Loucy (cell line): ENCODE results near the gene PLEKHG5.

ENCODE experiments used
- EZH2phosphoT487 ChIP-seq: fragments of 200-600 bp; IDR thresholded peaks from 2 replicates; pipeline ENCODE4 v1.6.1; 2018; ENCODE audit warnings: antibody characterized with exemption, mild to moderate bottlenecking, moderate library complexity, borderline replicate concordance
- TF ChIP-seq, protein P1 (sequence below): fragments of 200-600 bp; sonication (generic); conservative IDR thresholded peaks from 2 replicates; pipeline ENCODE4 v1.5.1; 2014; ENCODE audit warnings: mild to moderate bottlenecking, antibody characterized with exemption, low read length

DNA sequence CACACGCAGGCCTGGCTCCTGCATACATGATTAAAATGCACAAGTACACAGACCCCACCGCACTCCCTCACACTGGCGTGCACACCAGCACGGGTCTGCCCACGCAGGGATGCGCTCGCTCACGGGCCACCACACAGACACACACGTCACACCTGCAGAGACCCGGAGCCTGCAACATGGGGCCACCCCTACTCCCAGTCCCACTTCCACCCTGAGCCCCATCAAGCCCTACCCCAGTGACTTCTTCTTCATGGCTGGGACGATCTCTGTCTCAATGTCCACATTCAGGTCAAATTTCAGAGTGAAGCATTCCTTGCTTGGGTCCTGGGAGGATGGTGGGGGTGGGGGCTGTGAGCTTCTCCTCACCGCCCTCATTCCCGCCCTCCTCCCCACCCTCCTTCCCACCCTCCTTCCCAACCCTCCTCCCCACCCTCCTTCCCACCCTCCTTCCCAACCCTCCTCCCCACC lies 16.6 kb downstream of the PLEKHG5 start:
- TF ChIP-seq, protein P1, sequence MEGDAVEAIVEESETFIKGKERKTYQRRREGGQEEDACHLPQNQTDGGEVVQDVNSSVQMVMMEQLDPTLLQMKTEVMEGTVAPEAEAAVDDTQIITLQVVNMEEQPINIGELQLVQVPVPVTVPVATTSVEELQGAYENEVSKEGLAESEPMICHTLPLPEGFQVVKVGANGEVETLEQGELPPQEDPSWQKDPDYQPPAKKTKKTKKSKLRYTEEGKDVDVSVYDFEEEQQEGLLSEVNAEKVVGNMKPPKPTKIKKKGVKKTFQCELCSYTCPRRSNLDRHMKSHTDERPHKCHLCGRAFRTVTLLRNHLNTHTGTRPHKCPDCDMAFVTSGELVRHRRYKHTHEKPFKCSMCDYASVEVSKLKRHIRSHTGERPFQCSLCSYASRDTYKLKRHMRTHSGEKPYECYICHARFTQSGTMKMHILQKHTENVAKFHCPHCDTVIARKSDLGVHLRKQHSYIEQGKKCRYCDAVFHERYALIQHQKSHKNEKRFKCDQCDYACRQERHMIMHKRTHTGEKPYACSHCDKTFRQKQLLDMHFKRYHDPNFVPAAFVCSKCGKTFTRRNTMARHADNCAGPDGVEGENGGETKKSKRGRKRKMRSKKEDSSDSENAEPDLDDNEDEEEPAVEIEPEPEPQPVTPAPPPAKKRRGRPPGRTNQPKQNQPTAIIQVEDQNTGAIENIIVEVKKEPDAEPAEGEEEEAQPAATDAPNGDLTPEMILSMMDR: no peak
- TF ChIP-seq EZH2phosphoT487: no peak
